GM21381 (cell line): Measurements from ENCODE around the gene PCDHB12.
"Not testable (repeated sequence)": the region's sequence is repeated elsewhere in the genome, so short reads cannot be mapped to it uniquely, and the experiment has no call there.

Experiments
- ATAC-seq: cut with Tn5 transposase; IDR thresholded peaks from one replicate; pipeline ENCODE4 v1.9.1; 2021; ENCODE audit warnings: mild to moderate bottlenecking, moderate library complexity; ENCODE audit not compliant: unreplicated experiment

The PCDHB12 gene

GRCh38 chr5:141208478-141208877 is at the start of gene PCDHB12:
Gene PCDHB12, plus strand, starts transcription at chr5:141208719. Its CDS starts 189 bp downstream, at chr5:141208908.
- ATAC-seq = no peak

GRCh38 chr5:141172381-141173204 is 35.9 kb upstream of the PCDHB12 start, which contains the start of gene PCDHB7:
Gene PCDHB7, plus strand, starts transcription at chr5:141172644. Its CDS starts 192 bp downstream, at chr5:141172836.
- no peak for ATAC-seq

- ATAC-seq = not testable (repeated sequence)
These were observed 34.0 kb upstream of the PCDHB12 start for GRCh38 chr5:141174291-141175104.

GRCh38 chr5:141175933-141176332 is 32.6 kb upstream of the PCDHB12 start:
- ATAC-seq = no peak

- ATAC-seq = not testable (repeated sequence)
These were observed 30.8 kb upstream of the PCDHB12 start, which contains the start of gene PCDHB8 for GRCh38 chr5:141177577-141178191. Gene PCDHB8, plus strand, starts transcription at chr5:141177790. Its CDS starts 245 bp downstream, at chr5:141178035.

GRCh38 chr5:141179371-141179770 is 29.1 kb upstream of the PCDHB12 start:
- ATAC-seq = not testable (repeated sequence)

GRCh38 chr5:141179876-141180275 is 28.6 kb upstream of the PCDHB12 start:
- ATAC-seq = not testable (repeated sequence)

GRCh38 chr5:141180313-141180712 is 28.2 kb upstream of the PCDHB12 start:
- ATAC-seq = no peak

GRCh38 chr5:141182248-141182647 is 26.3 kb upstream of the PCDHB12 start, which contains the start of gene PCDHB16:
Gene PCDHB16, plus strand, starts transcription at chr5:141182387. Its CDS starts 173 bp downstream, at chr5:141182560.
- no peak for ATAC-seq

GRCh38 chr5:141184117-141184855 is 24.2 kb upstream of the PCDHB12 start:
- ATAC-seq = not testable (repeated sequence)

GRCh38 chr5:141186897-141187512 is 21.5 kb upstream of the PCDHB12 start, which contains the start of gene PCDHB9:
Gene PCDHB9, plus strand, starts transcription at chr5:141187161. Its CDS starts 158 bp downstream, at chr5:141187319.
- ATAC-seq = no peak

- ATAC-seq = not testable (repeated sequence)
These were observed 19.8 kb upstream of the PCDHB12 start for GRCh38 chr5:141188682-141189081.

GRCh38 chr5:141189131-141189530 is 19.4 kb upstream of the PCDHB12 start:
- ATAC-seq = not testable (repeated sequence)

- ATAC-seq = no peak
These were observed 16.3 kb upstream of the PCDHB12 start, which contains the start of gene PCDHB10 for GRCh38 chr5:141192110-141192725. Gene PCDHB10, plus strand, starts transcription at chr5:141192353. Its CDS starts 200 bp downstream, at chr5:141192553.

- not testable (repeated sequence) for ATAC-seq
These were observed 14.2 kb upstream of the PCDHB12 start for GRCh38 chr5:141194332-141194731.

GRCh38 chr5:141196363-141196762 is 12.2 kb upstream of the PCDHB12 start:
- no peak for ATAC-seq

GRCh38 chr5:141199359-141200235 is 8.9 kb upstream of the PCDHB12 start, which contains the start of gene PCDHB11:
Gene PCDHB11, plus strand, starts transcription at chr5:141199627. Its CDS starts 148 bp downstream, at chr5:141199775.
- no peak for ATAC-seq

GRCh38 chr5:141201126-141201525 is 7.4 kb upstream of the PCDHB12 start:
- ATAC-seq = not testable (repeated sequence)
